Tibial artery (tissue), 4 donors: Measurements from ENCODE around the gene TUBE1.
"Not testable (repeated sequence)": the region's sequence is repeated elsewhere in the genome, so short reads cannot be mapped to it uniquely, and the experiment has no call there.

Source experiments
- DNase-seq, 2 donors: peaks; one replicate each; pipeline ENCODE4 v3.0.0-alpha.2; 2019
- H3K27ac ChIP-seq, 2 donors: fragments of 200-600 bp; sonication (generic) in 1 of 2; 1 replicate in 1 of 2; 2 replicates in 1 of 2; pipeline ENCODE4 v1.5.1; 2018 to 2019; ENCODE audit warnings: mild to moderate bottlenecking in 1 of 2
- H3K27me3 ChIP-seq, 2 donors: fragments of 200-600 bp; sonication (generic) in 1 of 2; one replicate each; pipeline versions ENCODE4 v1.5.1 to v1.6.0; 2016 to 2019
- H3K36me3 ChIP-seq, 3 donors: fragments of 200-600 bp; sonication (generic) in 2 of 3; one replicate each; pipeline ENCODE4 v1.5.1; 2016 to 2019; ENCODE audit warnings: mild to moderate bottlenecking in 2 of 3
- H3K4me1 ChIP-seq, 4 donors: fragments of 200-600 bp; sonication (generic) in 2 of 4; 1 replicate in 3 of 4; 2 replicates in 1 of 4; pipeline ENCODE4 v1.5.1; 2016 to 2019
- H3K4me3 ChIP-seq, 2 donors: fragments of 200-600 bp; sonication (generic) in 1 of 2; 1 replicate in 1 of 2; 2 replicates in 1 of 2; pipeline ENCODE4 v1.5.1; 2018 to 2019; ENCODE audit warnings: mild to moderate bottlenecking in 2 of 2
- H3K9me3 ChIP-seq, 3 donors: fragments of 200-600 bp; sonication (generic) in 1 of 3; one replicate each; pipeline ENCODE4 v1.5.1; 2016 to 2019
- CTCF ChIP-seq, 2 experiments: fragments of 200-600 bp in 1 of 2; fragments of 450-650 bp in 1 of 2; IDR thresholded peaks; one replicate each; pipeline ENCODE4 v1.5.1; 2017 to 2019; ENCODE audit warnings: antibody characterized with exemption in 2 of 2, mild to moderate bottlenecking in 1 of 2, moderate library complexity in 1 of 2
- intact Hi-C: fragments of 100-400 bp; cut with DNase I; formaldehyde crosslinking; loops from one replicate; pipeline ENCODE4 v1.15.0; 2023; ENCODE audit warnings: low total_unique reads

Gene TUBE1

GRCh38 chr6:112050429-112050828 lies 36.9 kb downstream of the TUBE1 start:
- intact Hi-C loops, result no loop called here
- TF ChIP-seq CTCF (IDR thresholded peaks at IDR 0.05), result no peak
- Histone ChIP-seq H3K9me3 (no peaks in the 10 kb centered on the region), H3K27me3 (no peaks in the 10 kb centered on the region), H3K4me3 (no peak overlapping the region), H3K27ac (no peak overlapping the region), H3K36me3 (no peaks in the 10 kb centered on the region), H3K4me1 (no peaks in the 10 kb centered on the region)
- DNase-seq, result no peak

GRCh38 chr6:112049996-112050395 lies 37.3 kb downstream of the TUBE1 start:
- Histone ChIP-seq H3K27ac (no peak overlapping the region), H3K4me3 (no peak overlapping the region), H3K9me3 (no peaks in the 10 kb centered on the region), H3K27me3 (no peaks in the 10 kb centered on the region), H3K4me1 (peaks cover 0 to 2% (median 0%) of the 10 kb centered on the region in 4 donors), H3K36me3 (no peaks in the 10 kb centered on the region)
- TF ChIP-seq CTCF (IDR thresholded peaks at IDR 0.05), result no peak
- no peak for DNase-seq
- intact Hi-C loops, result no loop called here

- intact Hi-C loops, result no loop called here
- Histone ChIP-seq H3K36me3 (no peaks in the 10 kb centered on the region), H3K4me3 (no peak overlapping the region), H3K27me3 (no peaks in the 10 kb centered on the region), H3K4me1 (peaks cover 0 to 9% (median 0%) of the 10 kb centered on the region in 4 donors), H3K9me3 (no peaks in the 10 kb centered on the region), H3K27ac (no peak overlapping the region)
- no peak for DNase-seq
- no peak for TF ChIP-seq CTCF (IDR thresholded peaks at IDR 0.05)
Measured at GRCh38 chr6:112049026-112049799, 38.1 kb downstream of the TUBE1 start.

GRCh38 chr6:112047523-112047922 lies 39.8 kb downstream of the TUBE1 start:
- H3K27ac ChIP-seq, H3K9me3 ChIP-seq, H3K4me3 ChIP-seq, intact Hi-C loops, H3K36me3 ChIP-seq, H3K27me3 ChIP-seq, DNase-seq: not testable (repeated sequence)
- H3K4me1 ChIP-seq, result peaks cover 0 to 13% (median 0%) of the 10 kb centered on the region in 4 donors

GRCh38 chr6:112044856-112045255 lies 42.4 kb downstream of the TUBE1 start:
- H3K4me1 ChIP-seq, result peaks cover 0 to 15% (median 0%) of the 10 kb centered on the region in 4 donors
- TF ChIP-seq CTCF (IDR thresholded peaks at IDR 0.05), result no peak
- no peaks in the 10 kb centered on the region for H3K36me3 ChIP-seq
- no peak for DNase-seq
- intact Hi-C loops, result loop anchor here (5.0 kb wide), 2 partner anchors 38 to 173 kb away; partner anchors contain the start of gene FYN
- no peaks in the 10 kb centered on the region for H3K27me3 ChIP-seq
- no peak overlapping the region for H3K27ac ChIP-seq
- H3K9me3 ChIP-seq, result no peaks in the 10 kb centered on the region
- H3K4me3 ChIP-seq, result no peak overlapping the region

GRCh38 chr6:112044196-112044595 lies 43.1 kb downstream of the TUBE1 start:
- no peaks in the 10 kb centered on the region for H3K9me3 ChIP-seq
- no peaks in the 10 kb centered on the region for H3K36me3 ChIP-seq
- no peaks in the 10 kb centered on the region for H3K27me3 ChIP-seq
- H3K4me1 ChIP-seq, result peaks cover 0 to 21% (median 3%) of the 10 kb centered on the region in 4 donors
- intact Hi-C loops, result loop anchor here (5.0 kb wide), 2 partner anchors 37 to 172 kb away; partner anchors contain the start of gene FYN
- no peak overlapping the region for H3K4me3 ChIP-seq
- peak overlapping the region in 1 of 2 donors; percentile 15 for H3K27ac ChIP-seq
- no peak for TF ChIP-seq CTCF (IDR thresholded peaks at IDR 0.05)
- no peak for DNase-seq
